ENCODE data around the gene CHSY1.

The CHSY1 gene

DNA sequence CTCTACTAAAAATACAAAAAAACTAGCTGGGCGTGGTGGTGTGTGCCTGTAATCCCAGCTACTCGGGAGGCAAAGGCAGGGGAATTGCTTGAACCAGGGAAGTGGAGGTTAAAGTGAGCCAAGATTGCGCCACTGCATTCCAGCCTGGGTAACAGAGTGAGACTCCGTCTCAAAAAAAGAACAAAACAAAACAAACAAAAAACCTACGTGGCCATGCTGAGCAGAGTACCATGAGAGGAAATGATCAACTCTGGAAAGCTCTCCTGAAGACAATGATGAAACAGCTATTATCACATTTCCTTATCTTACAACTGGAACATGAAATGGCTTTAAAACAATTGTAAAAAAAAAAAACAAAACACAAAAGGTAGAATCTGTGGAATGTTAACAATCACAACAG lies 75.2 kb downstream of the CHSY1 start:
- Histone ChIP-seq H3K14ac (ENCODE audit: low read length in 2 of 2) (no peak overlapping the region), H3K9me3 (ENCODE audit: control insufficient read depth, low read length) (no peaks in the 10 kb centered on the region), H4K91ac (ENCODE audit: low read length) (no peak overlapping the region), H2BK15ac (ENCODE audit: low read depth, poor library complexity, severe bottlenecking) (no peak overlapping the region), H3K18ac (ENCODE audit: low read depth in 1 of 2, low read length in 2 of 2) (no peak overlapping the region), H2AFZ (ENCODE audit: low read depth, low read length) (no peak overlapping the region), H3K4me3 (ENCODE audit: insufficient read depth in 1 of 2, low read depth in 1 of 2, low read length in 2 of 2) (no peak overlapping the region), H4K8ac (ENCODE audit: low read length) (no peak overlapping the region), H3K79me1 (replicated peaks; ENCODE audit: low read length, poor library complexity, severe bottlenecking) (peaks cover 36% of the 10 kb centered on the region), H3K9ac (ENCODE audit: low read length) (no peak overlapping the region), H2BK12ac (ENCODE audit: low read length in 2 of 2) (no peak overlapping the region), H3K4me2 (ENCODE audit: low read length, poor library complexity, severe bottlenecking) (no peak overlapping the region), H3K4ac (ENCODE audit: low read depth in 1 of 2, low read length in 2 of 2) (no peak overlapping the region), H3K4me1 (ENCODE audit: control insufficient read depth, insufficient read depth, low read depth, low read length) (peaks cover 15% of the 10 kb centered on the region), H2BK120ac (ENCODE audit: low read depth, low read length) (no peak overlapping the region), H2BK5ac (ENCODE audit: low read depth, low read length, poor library complexity, severe bottlenecking) (no peak overlapping the region), H2AK5ac (ENCODE audit: low read length, severe bottlenecking) (no peak overlapping the region), H3K23ac (ENCODE audit: low read length in 2 of 2) (no peak overlapping the region), H3K36me3 (ENCODE audit: control insufficient read depth in 1 of 2, insufficient read depth in 2 of 2, low read depth in 1 of 2, low read length in 2 of 2) (peaks cover 43 to 66% of the 10 kb centered on the region in 2 experiments), H3K27me3 (ENCODE audit: control insufficient read depth in 1 of 2, insufficient read depth in 1 of 2, low read length in 2 of 2) (no peaks in the 10 kb centered on the region), H3K27ac (ENCODE audit: low read length, poor library complexity, severe bottlenecking) (peak overlapping the region; percentile 6)
- WGBS: 45% methylated on average over 5 of the region's 5 CpGs
- DNase-seq: peak; percentile 42

DNA sequence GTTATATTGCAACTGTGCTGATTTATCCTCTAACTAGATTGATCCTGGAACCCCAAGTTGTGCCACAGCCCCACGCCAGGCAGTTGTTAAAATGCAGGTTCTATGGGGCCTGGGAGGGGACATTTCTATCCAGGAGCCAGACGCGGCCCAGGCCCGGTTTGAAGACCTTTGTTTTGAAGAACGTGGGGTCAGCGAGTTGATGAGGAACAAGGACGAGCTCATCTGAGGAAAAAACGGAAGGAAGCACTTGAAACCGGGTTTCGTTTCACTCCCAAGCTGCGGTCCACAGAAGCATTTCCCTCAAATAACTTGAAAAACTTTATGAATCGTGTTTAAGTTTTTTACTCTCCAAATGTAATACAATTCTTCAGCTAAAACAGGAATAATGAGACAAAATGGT lies 76.4 kb downstream of the CHSY1 start:
- WGBS: 93% methylated on average over 11 of the region's 12 CpGs
- no peak overlapping the region for H3K4ac ChIP-seq (ENCODE audit: low read depth in 1 of 2, low read length in 2 of 2)
- no peak overlapping the region for H3K18ac ChIP-seq (ENCODE audit: low read depth in 1 of 2, low read length in 2 of 2)
- peaks cover 37 to 55% of the 10 kb centered on the region in 2 experiments for H3K36me3 ChIP-seq (ENCODE audit: control insufficient read depth in 1 of 2, insufficient read depth in 2 of 2, low read depth in 1 of 2, low read length in 2 of 2)
- DNase-seq: no peak
- H3K14ac ChIP-seq (ENCODE audit: low read length in 2 of 2): no peak overlapping the region
- no peak overlapping the region for H4K91ac ChIP-seq (ENCODE audit: low read length)
- H3K4me3 ChIP-seq (ENCODE audit: insufficient read depth in 1 of 2, low read depth in 1 of 2, low read length in 2 of 2): no peak overlapping the region
- H3K4me2 ChIP-seq (ENCODE audit: low read length, poor library complexity, severe bottlenecking): no peak overlapping the region
- H2BK120ac ChIP-seq (ENCODE audit: low read depth, low read length): no peak overlapping the region
- peaks cover 31% of the 10 kb centered on the region for H3K79me1 ChIP-seq (replicated peaks; ENCODE audit: low read length, poor library complexity, severe bottlenecking)
- no peak overlapping the region for H3K9ac ChIP-seq (ENCODE audit: low read length)
- H3K4me1 ChIP-seq (ENCODE audit: control insufficient read depth, insufficient read depth, low read depth, low read length): peaks cover 16% of the 10 kb centered on the region
- no peak overlapping the region for H4K8ac ChIP-seq (ENCODE audit: low read length)
- H3K9me3 ChIP-seq (ENCODE audit: control insufficient read depth, low read length): no peaks in the 10 kb centered on the region
- H2AFZ ChIP-seq (ENCODE audit: low read depth, low read length): no peak overlapping the region
- no peaks in the 10 kb centered on the region for H3K27me3 ChIP-seq (ENCODE audit: control insufficient read depth in 1 of 2, insufficient read depth in 1 of 2, low read length in 2 of 2)
- no peak overlapping the region for H3K23ac ChIP-seq (ENCODE audit: low read length in 2 of 2)
- H2BK15ac ChIP-seq (ENCODE audit: low read depth, poor library complexity, severe bottlenecking): peak overlapping the region; percentile 44
- H2BK5ac ChIP-seq (ENCODE audit: low read depth, low read length, poor library complexity, severe bottlenecking): no peak overlapping the region
- H2AK5ac ChIP-seq (ENCODE audit: low read length, severe bottlenecking): no peak overlapping the region
- H3K27ac ChIP-seq (ENCODE audit: low read length, poor library complexity, severe bottlenecking): no peak overlapping the region
- no peak overlapping the region for H2BK12ac ChIP-seq (ENCODE audit: low read length in 2 of 2)

DNA sequence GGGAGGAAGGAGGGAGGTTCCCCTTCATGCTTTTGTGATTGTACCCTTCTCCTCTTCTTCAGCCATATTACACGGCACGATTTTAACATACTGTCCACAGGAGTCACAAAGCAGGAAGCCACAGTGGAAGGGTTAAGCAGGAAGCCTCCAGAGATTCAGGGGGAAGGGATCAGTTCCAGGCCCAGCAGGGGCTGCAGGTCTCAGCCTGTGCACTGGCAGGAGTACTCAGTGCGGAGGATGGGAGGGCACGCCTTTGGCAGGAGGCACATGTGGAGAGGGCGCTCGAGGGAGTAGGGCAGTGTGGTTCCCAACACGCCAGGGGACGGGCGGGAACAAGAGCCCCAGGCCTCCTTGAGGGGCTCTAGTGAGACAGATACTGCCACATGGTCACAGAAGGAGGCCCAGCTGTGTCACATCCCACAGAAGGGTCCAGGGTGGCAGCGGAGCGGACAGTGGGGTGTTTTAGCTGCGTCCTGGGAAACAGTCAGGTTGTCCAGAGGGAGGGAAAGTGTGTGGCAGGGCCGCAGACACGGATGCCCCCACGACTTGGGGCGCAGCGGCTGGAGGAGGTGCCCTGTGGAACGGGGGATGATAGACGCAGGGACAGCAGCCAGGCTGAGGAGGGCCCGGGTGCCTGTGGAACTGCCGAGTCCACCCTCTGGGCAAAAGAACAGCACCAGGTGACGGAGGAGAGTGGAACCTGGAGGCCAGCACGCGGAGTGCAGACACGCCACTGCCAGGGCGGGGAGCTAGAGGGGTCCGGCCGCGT lies 77.5 kb downstream of the CHSY1 start:
- no peak overlapping the region for H3K27ac ChIP-seq (ENCODE audit: low read length, poor library complexity, severe bottlenecking)
- no peak overlapping the region for H3K4ac ChIP-seq (ENCODE audit: low read depth in 1 of 2, low read length in 2 of 2)
- peak overlapping the region in 1 of 2 experiments; percentile 19 for H2BK12ac ChIP-seq (ENCODE audit: low read length in 2 of 2)
- 97% methylated on average over 29 of the region's 29 CpGs for WGBS
- peaks cover 34% of the 10 kb centered on the region for H3K79me1 ChIP-seq (replicated peaks; ENCODE audit: low read length, poor library complexity, severe bottlenecking)
- no peak overlapping the region for H3K4me3 ChIP-seq (ENCODE audit: insufficient read depth in 1 of 2, low read depth in 1 of 2, low read length in 2 of 2)
- H2AFZ ChIP-seq (ENCODE audit: low read depth, low read length): no peak overlapping the region
- no peak overlapping the region for H2BK120ac ChIP-seq (ENCODE audit: low read depth, low read length)
- no peak overlapping the region for H2AK5ac ChIP-seq (ENCODE audit: low read length, severe bottlenecking)
- H3K27me3 ChIP-seq (ENCODE audit: control insufficient read depth in 1 of 2, insufficient read depth in 1 of 2, low read length in 2 of 2): no peaks in the 10 kb centered on the region
- H3K9ac ChIP-seq (ENCODE audit: low read length): no peak overlapping the region
- no peak overlapping the region for H2BK5ac ChIP-seq (ENCODE audit: low read depth, low read length, poor library complexity, severe bottlenecking)
- H3K14ac ChIP-seq (ENCODE audit: low read length in 2 of 2): no peak overlapping the region
- H3K9me3 ChIP-seq (ENCODE audit: control insufficient read depth, low read length): no peaks in the 10 kb centered on the region
- no peak overlapping the region for H4K91ac ChIP-seq (ENCODE audit: low read length)
- H3K4me1 ChIP-seq (ENCODE audit: control insufficient read depth, insufficient read depth, low read depth, low read length): peaks cover 17% of the 10 kb centered on the region
- no peak overlapping the region for H2BK15ac ChIP-seq (ENCODE audit: low read depth, poor library complexity, severe bottlenecking)
- peaks cover 40 to 50% of the 10 kb centered on the region in 2 experiments for H3K36me3 ChIP-seq (ENCODE audit: control insufficient read depth in 1 of 2, insufficient read depth in 2 of 2, low read depth in 1 of 2, low read length in 2 of 2)
- H3K18ac ChIP-seq (ENCODE audit: low read depth in 1 of 2, low read length in 2 of 2): no peak overlapping the region
- no peak overlapping the region for H4K8ac ChIP-seq (ENCODE audit: low read length)
- H3K4me2 ChIP-seq (ENCODE audit: low read length, poor library complexity, severe bottlenecking): no peak overlapping the region
- no peak for DNase-seq
- H3K23ac ChIP-seq (ENCODE audit: low read length in 2 of 2): no peak overlapping the region

DNA sequence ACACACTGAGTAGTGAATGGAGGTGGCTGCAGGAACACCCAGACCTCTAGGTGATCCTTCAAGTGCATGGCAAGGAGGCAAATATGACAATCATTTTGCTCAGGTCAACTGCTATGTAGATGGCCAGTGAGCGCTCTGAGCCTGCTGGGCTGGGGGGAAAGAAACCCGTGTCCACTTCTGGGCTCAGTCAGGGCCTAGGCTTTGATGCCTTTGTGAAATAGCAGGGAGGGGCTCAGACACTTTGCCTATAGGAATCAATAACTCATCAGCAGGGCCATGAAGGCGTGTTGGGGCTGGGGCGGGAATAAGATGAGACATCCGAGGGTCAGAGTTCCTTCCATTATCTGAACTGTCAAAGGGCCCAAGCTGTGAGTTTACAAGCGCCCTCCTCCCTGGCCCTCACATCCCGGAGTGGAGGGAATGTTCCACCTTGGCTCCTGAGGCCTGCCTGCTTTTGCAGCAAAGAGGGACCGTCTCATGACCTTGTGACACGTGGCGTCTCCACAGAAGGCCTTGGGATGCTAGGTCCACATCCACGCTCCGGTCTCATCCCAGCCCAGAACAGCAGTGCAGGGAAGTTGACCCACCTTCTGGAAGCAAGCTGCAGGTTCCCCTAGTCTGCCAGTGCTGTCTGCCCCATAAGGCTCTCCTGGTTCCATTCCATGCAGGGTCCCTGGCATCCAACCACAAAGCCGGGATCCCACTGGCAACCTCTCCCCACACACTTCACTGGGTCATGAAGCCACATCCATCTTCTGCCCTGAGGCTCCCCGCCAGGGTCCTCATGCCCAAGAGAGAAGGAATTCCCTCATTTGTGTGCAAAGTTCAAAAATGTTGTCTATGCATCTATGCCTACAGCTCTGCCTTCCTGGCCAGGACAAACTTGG lies 78.4 kb downstream of the CHSY1 start:
- no peak overlapping the region for H3K4ac ChIP-seq (ENCODE audit: low read depth in 1 of 2, low read length in 2 of 2)
- H3K4me1 ChIP-seq (ENCODE audit: control insufficient read depth, insufficient read depth, low read depth, low read length): peaks cover 15% of the 10 kb centered on the region
- no peak for DNase-seq
- H3K9me3 ChIP-seq (ENCODE audit: control insufficient read depth, low read length): no peaks in the 10 kb centered on the region
- peaks cover 38 to 47% of the 10 kb centered on the region in 2 experiments for H3K36me3 ChIP-seq (ENCODE audit: control insufficient read depth in 1 of 2, insufficient read depth in 2 of 2, low read depth in 1 of 2, low read length in 2 of 2)
- no peaks in the 10 kb centered on the region for H3K27me3 ChIP-seq (ENCODE audit: control insufficient read depth in 1 of 2, insufficient read depth in 1 of 2, low read length in 2 of 2)
- H2AFZ ChIP-seq (ENCODE audit: low read depth, low read length): no peak overlapping the region
- H2AK5ac ChIP-seq (ENCODE audit: low read length, severe bottlenecking): no peak overlapping the region
- H3K4me2 ChIP-seq (ENCODE audit: low read length, poor library complexity, severe bottlenecking): no peak overlapping the region
- WGBS: 93% methylated on average over 14 of the region's 14 CpGs
- peaks cover 32% of the 10 kb centered on the region for H3K79me1 ChIP-seq (replicated peaks; ENCODE audit: low read length, poor library complexity, severe bottlenecking)
- H3K27ac ChIP-seq (ENCODE audit: low read length, poor library complexity, severe bottlenecking): no peak overlapping the region
- no peak overlapping the region for H2BK12ac ChIP-seq (ENCODE audit: low read length in 2 of 2)
- H3K23ac ChIP-seq (ENCODE audit: low read length in 2 of 2): no peak overlapping the region
- H3K9ac ChIP-seq (ENCODE audit: low read length): no peak overlapping the region
- no peak overlapping the region for H3K14ac ChIP-seq (ENCODE audit: low read length in 2 of 2)
- H2BK5ac ChIP-seq (ENCODE audit: low read depth, low read length, poor library complexity, severe bottlenecking): no peak overlapping the region
- H2BK15ac ChIP-seq (ENCODE audit: low read depth, poor library complexity, severe bottlenecking): no peak overlapping the region
- H3K18ac ChIP-seq (ENCODE audit: low read depth in 1 of 2, low read length in 2 of 2): no peak overlapping the region
- no peak overlapping the region for H4K8ac ChIP-seq (ENCODE audit: low read length)
- H4K91ac ChIP-seq (ENCODE audit: low read length): no peak overlapping the region
- H3K4me3 ChIP-seq (ENCODE audit: insufficient read depth in 1 of 2, low read depth in 1 of 2, low read length in 2 of 2): no peak overlapping the region
- no peak overlapping the region for H2BK120ac ChIP-seq (ENCODE audit: low read depth, low read length)
